HG02759 (cell line): Measurements from ENCODE around the gene LRMDA.
"Not testable (repeated sequence)": the region's sequence is repeated elsewhere in the genome, so short reads cannot be mapped to it uniquely, and the experiment has no call there.

Source experiments
- ATAC-seq: cut with Tn5 transposase; IDR thresholded peaks from one replicate; pipeline ENCODE4 v1.9.1; 2021; ENCODE audit warnings: mild to moderate bottlenecking, moderate library complexity; ENCODE audit not compliant: unreplicated experiment

LRMDA gene

GRCh38 chr10:75762431-75762802, 331.0 kb downstream of the LRMDA start:
- no peak for ATAC-seq

- ATAC-seq, result no peak
Measured at GRCh38 chr10:75763652-75764051, 332.2 kb downstream of the LRMDA start.

GRCh38 chr10:75764974-75765788, 333.8 kb downstream of the LRMDA start:
- no peak for ATAC-seq

GRCh38 chr10:75765789-75766096, 334.3 kb downstream of the LRMDA start:
- no peak for ATAC-seq

GRCh38 chr10:75766106-75766505, 334.7 kb downstream of the LRMDA start:
- no peak for ATAC-seq

GRCh38 chr10:75766752-75767151, 335.3 kb downstream of the LRMDA start:
- not testable (repeated sequence) for ATAC-seq

- no peak for ATAC-seq
Measured at GRCh38 chr10:75770626-75771081, 339.2 kb downstream of the LRMDA start.

- no peak for ATAC-seq
Measured at GRCh38 chr10:75771606-75772005, 340.2 kb downstream of the LRMDA start.

- peak; percentile 61 for ATAC-seq
Measured at GRCh38 chr10:75772153-75772887, 340.9 kb downstream of the LRMDA start.

- ATAC-seq, result no peak
Measured at GRCh38 chr10:75773231-75773780, 341.9 kb downstream of the LRMDA start.

- no peak for ATAC-seq
Measured at GRCh38 chr10:75773813-75774782, 342.7 kb downstream of the LRMDA start.

GRCh38 chr10:75774783-75775490, 343.5 kb downstream of the LRMDA start:
- no peak for ATAC-seq

- no peak for ATAC-seq
Measured at GRCh38 chr10:75776738-75777504, 345.5 kb downstream of the LRMDA start.

GRCh38 chr10:75778665-75779064, 347.2 kb downstream of the LRMDA start:
- no peak for ATAC-seq

GRCh38 chr10:75779276-75779675, 347.9 kb downstream of the LRMDA start:
- no peak for ATAC-seq

GRCh38 chr10:75782463-75783248, 351.2 kb downstream of the LRMDA start:
- no peak for ATAC-seq

GRCh38 chr10:75788394-75789205, 357.2 kb downstream of the LRMDA start:
- ATAC-seq, result no peak

GRCh38 chr10:75793848-75794247, 362.4 kb downstream of the LRMDA start:
- no peak for ATAC-seq
